ENCODE results near the gene KCNIP1.

GRCh38 chr5:170655476-170655875 is 151.7 kb downstream of the KCNIP1 start:
- no peak for TF ChIP-seq POLR2A (IDR thresholded peaks at IDR 0.05)
- TF ChIP-seq, protein P1, sequence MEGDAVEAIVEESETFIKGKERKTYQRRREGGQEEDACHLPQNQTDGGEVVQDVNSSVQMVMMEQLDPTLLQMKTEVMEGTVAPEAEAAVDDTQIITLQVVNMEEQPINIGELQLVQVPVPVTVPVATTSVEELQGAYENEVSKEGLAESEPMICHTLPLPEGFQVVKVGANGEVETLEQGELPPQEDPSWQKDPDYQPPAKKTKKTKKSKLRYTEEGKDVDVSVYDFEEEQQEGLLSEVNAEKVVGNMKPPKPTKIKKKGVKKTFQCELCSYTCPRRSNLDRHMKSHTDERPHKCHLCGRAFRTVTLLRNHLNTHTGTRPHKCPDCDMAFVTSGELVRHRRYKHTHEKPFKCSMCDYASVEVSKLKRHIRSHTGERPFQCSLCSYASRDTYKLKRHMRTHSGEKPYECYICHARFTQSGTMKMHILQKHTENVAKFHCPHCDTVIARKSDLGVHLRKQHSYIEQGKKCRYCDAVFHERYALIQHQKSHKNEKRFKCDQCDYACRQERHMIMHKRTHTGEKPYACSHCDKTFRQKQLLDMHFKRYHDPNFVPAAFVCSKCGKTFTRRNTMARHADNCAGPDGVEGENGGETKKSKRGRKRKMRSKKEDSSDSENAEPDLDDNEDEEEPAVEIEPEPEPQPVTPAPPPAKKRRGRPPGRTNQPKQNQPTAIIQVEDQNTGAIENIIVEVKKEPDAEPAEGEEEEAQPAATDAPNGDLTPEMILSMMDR (IDR thresholded peaks at IDR 0.05), result no peak

All from tibial nerve (tissue), 3 donors.